ENCODE results near the gene NTN5.

NTN5 gene

GRCh38 chr19:48615231-48616040 is 57.4 kb downstream of the NTN5 start:
- DNase-seq (ENCODE audit: low read depth in 1 of 2, low spot score in 1 of 2) = no peak

- no peak for DNase-seq (ENCODE audit: low read depth in 1 of 2, low spot score in 1 of 2)
Observed at GRCh38 chr19:48614436-48615230, 58.2 kb downstream of the NTN5 start, which contains the start of gene FAM83E. TSS of gene FAM83E (minus strand) at chr19:48615076. CDS start at chr19:48613372, 1,704 bp downstream.

GRCh38 chr19:48613852-48614435 is 58.9 kb downstream of the NTN5 start:
- DNase-seq (ENCODE audit: low read depth in 1 of 2, low spot score in 1 of 2) = no peak

- no peak for DNase-seq (ENCODE audit: low read depth in 1 of 2, low spot score in 1 of 2)
Observed at GRCh38 chr19:48613024-48613851, 59.6 kb downstream of the NTN5 start.

- DNase-seq (ENCODE audit: low read depth in 1 of 2, low spot score in 1 of 2) = no peak
Observed at GRCh38 chr19:48611872-48612271, 60.9 kb downstream of the NTN5 start.
